Fibroblast of upper back skin (primary cell): ENCODE measurements around the gene YIPF3.
A peak's percentile ranks its signal among the peaks of the same experiment; 100 is the strongest.
"Not testable (repeated sequence)": the region's sequence is repeated elsewhere in the genome, so short reads cannot be mapped to it uniquely, and the experiment has no call there.

Source experiments
- DNase-seq: peaks from one replicate; pipeline ENCODE4 v3.0.0-alpha.2; 2013

The YIPF3 gene

GRCh38 chr6:43491750-43492661 is 24.7 kb downstream of the YIPF3 start:
- DNase-seq: peak; percentile 74

GRCh38 chr6:43490523-43490939 is 26.2 kb downstream of the YIPF3 start:
- no peak for DNase-seq

GRCh38 chr6:43489277-43490072 is 27.3 kb downstream of the YIPF3 start:
- no peak for DNase-seq

- peak; percentile 44 for DNase-seq
These were observed 28.0 kb downstream of the YIPF3 start for GRCh38 chr6:43488667-43489276.

GRCh38 chr6:43481591-43482236 is 35.0 kb downstream of the YIPF3 start:
- no peak for DNase-seq

- peak; percentile 30 for DNase-seq
These were observed 35.7 kb downstream of the YIPF3 start for GRCh38 chr6:43481075-43481474.

GRCh38 chr6:43478008-43478372 is 38.7 kb downstream of the YIPF3 start:
- DNase-seq: no peak

- peak; percentile 87 for DNase-seq
These were observed 39.3 kb downstream of the YIPF3 start, which contains the start of gene TJAP1 for GRCh38 chr6:43477235-43478007. Gene TJAP1 (plus strand): TSS chr6:43477570. CDS start chr6:43499002, 21,432 bp downstream.

GRCh38 chr6:43476746-43477145 is 40.0 kb downstream of the YIPF3 start:
- DNase-seq: no peak

- no peak for DNase-seq
These were observed 41.2 kb downstream of the YIPF3 start for GRCh38 chr6:43475516-43475915.

- no peak for DNase-seq
These were observed 44.2 kb downstream of the YIPF3 start for GRCh38 chr6:43472515-43472914.

GRCh38 chr6:43471399-43471798 is 45.3 kb downstream of the YIPF3 start:
- DNase-seq: no peak

GRCh38 chr6:43469947-43470346 is 46.8 kb downstream of the YIPF3 start:
- DNase-seq: no peak

GRCh38 chr6:43468748-43469681 is 47.7 kb downstream of the YIPF3 start:
- no peak for DNase-seq

- no peak for DNase-seq
These were observed 48.5 kb downstream of the YIPF3 start for GRCh38 chr6:43468240-43468639.

- no peak for DNase-seq
These were observed 49.0 kb downstream of the YIPF3 start for GRCh38 chr6:43467752-43468151.

GRCh38 chr6:43467265-43467664 is 49.5 kb downstream of the YIPF3 start:
- not testable (repeated sequence) for DNase-seq

- no peak for DNase-seq
These were observed 50.8 kb downstream of the YIPF3 start for GRCh38 chr6:43465948-43466347.

GRCh38 chr6:43464337-43464736 is 52.4 kb downstream of the YIPF3 start:
- no peak for DNase-seq

GRCh38 chr6:43461936-43462335 is 54.8 kb downstream of the YIPF3 start:
- DNase-seq: no peak
